SKM-1 treated with dmso at 0.1 percent for 144 hours (cell line): ENCODE data around the gene MIB2.
A peak's percentile ranks its signal among the peaks of the same experiment; 100 is the strongest.

Source experiments
- DNase-seq: peaks from one replicate; lab custom pipeline; 2025; ENCODE audit not compliant: unreplicated experiment; lab: John Stamatoyannopoulos, UW

Gene MIB2

GRCh38 chr1:1614204-1614953 is 921 bp upstream of the MIB2 start:
- DNase-seq: peak; percentile 79

DNA sequence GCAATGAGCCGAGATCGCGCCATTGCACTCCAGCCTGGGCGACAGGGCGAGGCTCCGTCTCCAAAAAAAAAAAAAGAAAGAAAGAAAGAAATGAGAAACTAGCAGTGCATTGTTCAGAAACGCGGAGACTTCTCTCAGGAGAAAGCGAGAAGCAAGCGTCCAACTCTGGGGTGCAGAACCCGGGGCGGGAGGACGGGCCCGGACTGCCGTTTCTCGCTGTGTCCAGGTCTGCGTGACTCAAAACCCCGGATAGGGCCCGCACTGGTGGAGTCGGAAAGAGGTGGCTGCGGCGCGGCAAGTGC is 395 bp upstream of the MIB2 start:
- DNase-seq: no peak

- no peak for DNase-seq
These were observed 918 bp downstream of the MIB2 start for GRCh38 chr1:1616045-1616790.

- DNase-seq: no peak
These were observed 1.5 kb downstream of the MIB2 start for GRCh38 chr1:1616838-1617237.

DNA sequence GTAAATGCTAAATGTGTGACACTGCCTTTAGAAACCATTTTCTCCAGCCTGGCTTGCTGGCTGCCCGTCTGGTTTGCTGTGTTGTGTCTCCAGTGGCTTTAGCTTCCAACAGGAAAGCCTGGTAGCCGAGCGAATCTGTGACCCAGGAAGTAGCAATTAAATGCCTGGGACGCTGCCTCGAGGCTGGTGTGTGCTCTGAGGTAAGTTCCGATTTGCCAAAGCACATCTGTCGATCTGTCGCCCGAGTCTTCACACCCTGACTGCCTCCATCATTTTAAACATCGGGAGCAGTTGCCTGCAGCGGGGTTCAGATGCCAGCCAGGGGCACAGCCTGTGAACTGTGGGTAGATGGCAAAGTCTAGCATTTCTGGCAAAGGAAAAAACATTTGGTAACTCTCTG is 2.2 kb downstream of the MIB2 start:
- no peak for DNase-seq

GRCh38 chr1:1617925-1618324 is 2.6 kb downstream of the MIB2 start:
- no peak for DNase-seq

- DNase-seq: no peak
These were observed 3.2 kb downstream of the MIB2 start for GRCh38 chr1:1618396-1619068.

DNA sequence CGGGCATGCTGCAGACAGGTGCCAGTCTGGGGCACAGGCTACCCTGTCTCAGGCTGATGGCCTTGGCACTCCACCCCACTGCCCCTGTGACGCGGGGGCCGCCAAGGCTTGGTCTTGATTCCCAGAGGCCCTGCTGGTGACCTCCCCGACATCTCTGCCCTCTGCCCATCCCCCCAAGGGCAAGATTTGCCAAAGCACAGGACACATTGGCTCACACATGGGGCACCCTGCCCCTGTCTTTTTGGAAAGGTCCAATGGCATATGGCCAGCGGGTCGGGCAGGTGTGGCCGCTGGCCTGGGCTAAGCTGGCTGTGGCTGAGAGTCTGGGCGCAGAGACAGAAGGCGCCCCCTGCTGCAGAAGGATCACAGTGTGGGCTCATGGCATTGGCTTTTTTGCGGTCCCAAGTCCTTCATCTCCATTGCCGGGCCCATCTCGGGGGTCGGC is 4.6 kb downstream of the MIB2 start:
- no peak for DNase-seq

DNA sequence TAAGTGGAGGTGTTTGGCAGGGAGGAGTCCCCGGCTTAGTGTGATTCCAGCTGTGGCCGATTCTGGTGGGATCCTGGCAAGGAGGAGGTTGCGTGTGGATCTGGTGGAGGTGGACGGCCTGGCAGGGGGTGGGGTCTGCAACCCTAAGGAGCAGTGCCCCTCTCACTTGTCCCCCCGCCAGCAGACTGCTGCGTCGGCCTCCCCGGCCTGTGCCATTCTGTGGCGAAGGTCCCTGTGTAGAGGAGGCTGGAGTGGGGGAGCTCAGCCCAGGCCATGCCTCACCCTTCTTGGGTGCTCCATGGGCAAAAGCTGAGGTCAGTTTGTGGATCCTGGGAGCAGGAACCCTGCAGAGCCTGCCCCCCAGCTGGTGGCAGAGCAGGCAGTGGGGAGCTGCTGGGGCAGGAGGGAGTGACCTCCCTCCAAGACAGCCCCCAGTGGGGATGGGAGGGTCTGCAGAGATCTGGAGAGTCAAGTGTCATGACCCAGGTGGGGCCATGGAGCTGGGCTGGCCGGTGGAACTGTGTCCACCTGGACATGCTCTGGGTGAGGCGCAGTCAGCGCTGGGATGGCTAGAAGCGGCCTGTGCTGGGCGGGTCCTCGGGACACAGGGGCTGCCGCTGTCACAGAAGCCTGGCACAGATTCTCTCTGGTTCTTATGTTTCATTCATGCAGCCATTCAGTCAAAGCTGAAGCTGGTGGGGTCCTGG is 5.3 kb downstream of the MIB2 start:
- no peak for DNase-seq

GRCh38 chr1:1621173-1622009 is 6.1 kb downstream of the MIB2 start:
- no peak for DNase-seq

GRCh38 chr1:1622010-1622787 is 6.9 kb downstream of the MIB2 start:
- DNase-seq: no peak

DNA sequence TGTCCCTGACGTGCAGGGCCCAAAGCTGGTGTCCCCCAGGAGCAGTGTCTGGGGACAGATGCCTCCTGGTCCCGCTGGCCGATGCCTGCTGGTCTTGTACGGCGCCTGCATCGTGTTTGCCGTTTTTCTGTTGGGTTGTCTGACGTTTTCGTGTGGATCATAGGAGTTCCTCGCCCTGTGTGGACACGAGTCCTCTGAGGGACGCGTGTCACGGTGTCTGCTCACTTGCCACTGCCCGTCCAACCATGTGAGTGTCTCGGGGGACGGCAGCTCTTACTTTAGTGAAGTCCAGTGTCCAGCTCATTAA is 7.4 kb downstream of the MIB2 start:
- no peak for DNase-seq

GRCh38 chr1:1623181-1623630 is 7.9 kb downstream of the MIB2 start:
- no peak for DNase-seq

GRCh38 chr1:1623631-1624442 is 8.5 kb downstream of the MIB2 start:
- DNase-seq: no peak

GRCh38 chr1:1624443-1625403 is 9.4 kb downstream of the MIB2 start:
- no peak for DNase-seq

GRCh38 chr1:1625404-1625775 is 10.1 kb downstream of the MIB2 start:
- no peak for DNase-seq

DNA sequence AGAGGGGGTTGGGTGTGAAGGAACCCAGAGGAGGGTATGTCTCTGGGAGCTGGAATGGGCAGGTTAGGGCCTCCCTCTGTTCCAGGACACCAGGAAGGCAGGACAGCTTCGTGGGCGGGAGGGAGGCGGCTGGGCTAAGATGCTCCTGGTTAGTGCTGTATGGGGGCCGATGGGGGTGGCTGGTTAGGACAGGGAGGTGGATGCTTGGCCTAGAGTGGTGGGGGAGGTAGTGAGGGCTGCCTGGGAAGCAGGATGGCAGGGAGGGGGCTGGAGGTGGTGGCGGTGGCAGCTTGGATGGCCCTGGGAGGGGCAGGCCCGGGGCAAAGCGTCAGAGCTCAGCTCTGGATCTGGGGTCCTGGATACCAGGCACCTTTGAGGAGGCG is 10.5 kb downstream of the MIB2 start:
- no peak for DNase-seq
